B cell (primary cell): ENCODE data around the gene TBC1D1. TPM values are rescaled to one million over a fixed set of nuclear protein-coding genes. Genes with fewer than 3 reads are reported as not detected.

Source experiments
- ATAC-seq: fragments of 200-7000 bp; cut with Tn5 transposase; one replicate; pipeline ENCODE4 v1.10.0; 2021; ENCODE audit warnings: low read depth, mild to moderate bottlenecking, moderate number of reproducible peaks, moderate library complexity
- CTCF ChIA-PET: fragments of 350-600 bp; sonication (Branson Sonifier 250); formaldehyde crosslinking; loops from one replicate; lab custom pipeline; 2021; ENCODE audit warnings: antibody characterized with exemption, inconsistent platforms; lab: Charles Lee
- POLR2A ChIA-PET: fragments of 350-600 bp; sonication (Branson Sonifier 250); formaldehyde crosslinking; loops from one replicate; lab custom pipeline; 2021; ENCODE audit warnings: antibody characterized with exemption; lab: Charles Lee
- DNase-seq: peaks from one replicate; pipeline ENCODE4 v3.0.0; 2013
- H2AFZ ChIP-seq: 2 replicates; pipeline ENCODE4 v1.6.1; 2012; ENCODE audit warnings: mild to moderate bottlenecking, low read depth, low read length; ENCODE audit not compliant: insufficient read depth, poor library complexity, severe bottlenecking
- H3K27ac ChIP-seq, 2 donors: 1 replicate in 1 of 2; 2 replicates in 1 of 2; pipeline ENCODE4 v1.5.1; 2012 to 2013; ENCODE audit warnings: low read length in 2 of 2, mild to moderate bottlenecking in 2 of 2, moderate library complexity in 1 of 2
- H3K27me3 ChIP-seq, 4 experiments: fragments of 200-600 bp in 1 of 4; sonication (generic) in 1 of 4; replicated peaks in 1 of 4; 1 replicate in 2 of 4; 2 replicates in 2 of 4; pipeline versions ENCODE4 v1.6.1 to v1.7.0; 2013 to 2016; ENCODE audit warnings: low read length in 3 of 4, mild to moderate bottlenecking in 2 of 4, mixed read lengths in 1 of 4, moderate library complexity in 1 of 4; ENCODE audit not compliant: insufficient read depth in 4 of 4, control insufficient read depth in 3 of 4; ENCODE audit errors: control extremely low read depth in 1 of 4
- H3K36me3 ChIP-seq, 2 experiments: replicated peaks in 1 of 2; 1 replicate in 1 of 2; 2 replicates in 1 of 2; pipeline versions ENCODE4 v1.6.1 to v1.7.1; 2013; ENCODE audit warnings: low read length in 1 of 2; ENCODE audit not compliant: insufficient read depth in 2 of 2, control insufficient read depth in 1 of 2; ENCODE audit errors: control extremely low read depth in 1 of 2, extremely low read depth in 1 of 2
- H3K4me1 ChIP-seq, 2 donors: fragments of 200-600 bp in 1 of 2; sonication (generic) in 1 of 2; 1 replicate in 1 of 2; 2 replicates in 1 of 2; pipeline versions ENCODE4 v1.5.1 to v1.6.1; 2013 to 2017; ENCODE audit warnings: low read length in 2 of 2; ENCODE audit not compliant: control insufficient read depth in 2 of 2, insufficient read depth in 2 of 2
- H3K4me2 ChIP-seq: replicated peaks from 2 replicates; pipeline ENCODE3; 2012; ENCODE audit warnings: mild to moderate bottlenecking, low read depth, low read length; ENCODE audit not compliant: poor library complexity, severe bottlenecking
- H3K4me3 ChIP-seq, 5 experiments: fragments of 200-600 bp in 1 of 5; sonication (generic) in 1 of 5; 1 replicate in 3 of 5; 2 replicates in 2 of 5; pipeline versions ENCODE4 v1.5.1 to v1.7.0; 2011 to 2016; ENCODE audit warnings: low read length in 4 of 5, mild to moderate bottlenecking in 4 of 5, low read depth in 2 of 5, control low read depth in 1 of 5, moderate library complexity in 1 of 5; ENCODE audit not compliant: insufficient read depth in 1 of 5; ENCODE audit errors: control extremely low read depth in 1 of 5, extremely low read depth in 1 of 5
- H3K79me2 ChIP-seq: fragments of 200-600 bp; sonication (generic); one replicate; pipeline ENCODE4 v1.6.0; 2016; ENCODE audit warnings: low read length; ENCODE audit not compliant: control insufficient read depth, insufficient read depth
- H3K9ac ChIP-seq: fragments of 200-600 bp; sonication (generic); 2 replicates; pipeline ENCODE4 v1.6.1; 2017; ENCODE audit warnings: mild to moderate bottlenecking, low read length, moderate library complexity
- H3K9me3 ChIP-seq, 3 donors: one replicate each; pipeline versions ENCODE4 v1.6.1 to v1.7.1; 2013; ENCODE audit warnings: low read length in 2 of 3; ENCODE audit not compliant: control insufficient read depth in 2 of 3, insufficient read depth in 1 of 3; ENCODE audit errors: control extremely low read depth in 1 of 3
- H4K20me1 ChIP-seq: 2 replicates; pipeline ENCODE4 v1.6.0; 2012; ENCODE audit warnings: mild to moderate bottlenecking, low read length; ENCODE audit not compliant: insufficient read depth, control insufficient read depth, poor library complexity, severe bottlenecking
- H3K27ac Mint-ChIP-seq: one replicate; pipeline ENCODE4 v1.8.0; 2021; ENCODE audit warnings: mixed read lengths
- H3K27me3 Mint-ChIP-seq: one replicate; pipeline ENCODE4 v1.8.0; 2021; ENCODE audit warnings: mixed read lengths
- H3K4me1 Mint-ChIP-seq: one replicate; pipeline ENCODE4 v1.8.0; 2021; ENCODE audit warnings: mixed read lengths
- H3K4me3 Mint-ChIP-seq: one replicate; pipeline ENCODE4 v1.8.0; 2021; ENCODE audit warnings: mixed read lengths
- H3K9me3 Mint-ChIP-seq: one replicate; pipeline ENCODE4 v1.8.0; 2022; ENCODE audit warnings: mixed read lengths; ENCODE audit not compliant: insufficient read depth
- EZH2 ChIP-seq: IDR thresholded peaks from 2 replicates; pipeline ENCODE4 v1.6.1; 2012; ENCODE audit warnings: borderline replicate concordance, low read depth, mild to moderate bottlenecking, moderate library complexity, low read length; ENCODE audit not compliant: insufficient read depth, poor library complexity, severe bottlenecking
- WGBS: methylation state at CpG from one replicate; pipeline ENCODE4 v1.1.5; 2013; ENCODE audit warnings: missing lambda C conversion rate; ENCODE audit not compliant: insufficient coverage; 5-methylcytosine and 5-hydroxymethylcytosine counted together
- intact Hi-C: fragments of 100-400 bp; cut with micrococcal nuclease; formaldehyde crosslinking; loops from one replicate; pipeline ENCODE4 v1.10.0; 2022
- polyA plus RNA-seq: library from polyadenylated mRNA; depleted of rRNA; stranded (reverse); fragments of >200 nt; gene quantifications from 2 replicates; pipeline ENCODE4 v1.2.3, GENCODE V29; 2012
- total RNA-seq, 2 donors: library from RNA; stranded (reverse); fragments of 120-200 nt in 1 of 2; gene quantifications; 1 replicate in 1 of 2; 2 replicates in 1 of 2; pipeline versions ENCODE4 v1.2.3 to v1.2.4, GENCODE V29; 2013 to 2022
- TF ChIP-seq, protein P1 (sequence below): fragments of 200-600 bp; IDR thresholded peaks from one replicate; pipeline ENCODE4 v1.8.0; 2022; ENCODE audit warnings: antibody characterized with exemption, mild to moderate bottlenecking

The TBC1D1 gene
- total and polyA plus RNA-seq, 2 donors (not counting 1 experiment from before 2014, with no cell fraction given) = 88.2 to 98.7 TPM

GRCh38 chr4:38138363-38138762 lies 247.5 kb downstream of the TBC1D1 start:
- CTCF ChIA-PET = no interaction called here
- DNase-seq (no peak), ATAC-seq (no peak)
- no peak for TF ChIP-seq EZH2
- TF ChIP-seq, protein P1, sequence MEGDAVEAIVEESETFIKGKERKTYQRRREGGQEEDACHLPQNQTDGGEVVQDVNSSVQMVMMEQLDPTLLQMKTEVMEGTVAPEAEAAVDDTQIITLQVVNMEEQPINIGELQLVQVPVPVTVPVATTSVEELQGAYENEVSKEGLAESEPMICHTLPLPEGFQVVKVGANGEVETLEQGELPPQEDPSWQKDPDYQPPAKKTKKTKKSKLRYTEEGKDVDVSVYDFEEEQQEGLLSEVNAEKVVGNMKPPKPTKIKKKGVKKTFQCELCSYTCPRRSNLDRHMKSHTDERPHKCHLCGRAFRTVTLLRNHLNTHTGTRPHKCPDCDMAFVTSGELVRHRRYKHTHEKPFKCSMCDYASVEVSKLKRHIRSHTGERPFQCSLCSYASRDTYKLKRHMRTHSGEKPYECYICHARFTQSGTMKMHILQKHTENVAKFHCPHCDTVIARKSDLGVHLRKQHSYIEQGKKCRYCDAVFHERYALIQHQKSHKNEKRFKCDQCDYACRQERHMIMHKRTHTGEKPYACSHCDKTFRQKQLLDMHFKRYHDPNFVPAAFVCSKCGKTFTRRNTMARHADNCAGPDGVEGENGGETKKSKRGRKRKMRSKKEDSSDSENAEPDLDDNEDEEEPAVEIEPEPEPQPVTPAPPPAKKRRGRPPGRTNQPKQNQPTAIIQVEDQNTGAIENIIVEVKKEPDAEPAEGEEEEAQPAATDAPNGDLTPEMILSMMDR = no peak
- no peak overlapping the region for H2AFZ ChIP-seq
- H3K27me3 Mint-ChIP-seq = no peaks in the 10 kb centered on the region
- no peaks in the 10 kb centered on the region for H3K4me1 Mint-ChIP-seq
- no peaks in the 10 kb centered on the region for H3K4me1 ChIP-seq
- H3K27ac ChIP-seq = no peak overlapping the region
- no peak overlapping the region for H3K27ac Mint-ChIP-seq
- intact Hi-C loops = no loop called here
- 88% methylated on average over 2 of the region's 4 CpGs for WGBS
- POLR2A ChIA-PET = no interaction called here
- H3K36me3 ChIP-seq = peaks cover 8 to 59% of the 10 kb centered on the region in 2 experiments
- no peaks in the 10 kb centered on the region for H3K79me2 ChIP-seq
- H3K9ac ChIP-seq = no peak overlapping the region
- H3K9me3 ChIP-seq = no peaks in the 10 kb centered on the region
- no peaks in the 10 kb centered on the region for H3K27me3 ChIP-seq
- no peak overlapping the region for H3K4me3 Mint-ChIP-seq
- H3K9me3 Mint-ChIP-seq = no peaks in the 10 kb centered on the region
- H3K4me3 ChIP-seq = no peak overlapping the region
- no peak overlapping the region for H3K4me2 ChIP-seq
- no peaks in the 10 kb centered on the region for H4K20me1 ChIP-seq

GRCh38 chr4:38139187-38139586 lies 248.3 kb downstream of the TBC1D1 start:
- POLR2A ChIA-PET = no interaction called here
- ATAC-seq = no peak

More at GRCh38 chr4:38139187-38139586, 248.3 kb downstream of the TBC1D1 start:
- H2AFZ ChIP-seq = no peak overlapping the region
- H3K27me3 Mint-ChIP-seq = no peaks in the 10 kb centered on the region
- CTCF ChIA-PET = no interaction called here
- no peaks in the 10 kb centered on the region for H3K27me3 ChIP-seq
- intact Hi-C loops = no loop called here
- H3K4me3 Mint-ChIP-seq = no peak overlapping the region
- H3K79me2 ChIP-seq = no peaks in the 10 kb centered on the region
- H3K4me1 Mint-ChIP-seq = no peaks in the 10 kb centered on the region
- H3K4me3 ChIP-seq = no peak overlapping the region
- no peak overlapping the region for H3K4me2 ChIP-seq
- no peak overlapping the region for H3K9ac ChIP-seq
- H4K20me1 ChIP-seq = no peaks in the 10 kb centered on the region
- no peak overlapping the region for H3K27ac Mint-ChIP-seq
- peaks cover 8 to 51% of the 10 kb centered on the region in 2 experiments for H3K36me3 ChIP-seq
- H3K27ac ChIP-seq = no peak overlapping the region
- no peaks in the 10 kb centered on the region for H3K9me3 ChIP-seq
- H3K9me3 Mint-ChIP-seq = no peaks in the 10 kb centered on the region
- WGBS = 83% methylated on average over 1 of the region's 4 CpGs
- TF ChIP-seq EZH2 = no peak
- TF ChIP-seq, protein P1 = no peak
- no peak for DNase-seq
- H3K4me1 ChIP-seq = no peaks in the 10 kb centered on the region
